Measurements from ENCODE around the gene NACAD.
"Not testable (repeated sequence)": the region's sequence is repeated elsewhere in the genome, so short reads cannot be mapped to it uniquely, and the experiment has no call there.

Gene NACAD

GRCh38 chr7:45117582-45117981 lies 28.8 kb upstream of the NACAD start:
- FAIRE-seq (no peak), DNase-seq (ENCODE audit: low spot score) (no peak)

GRCh38 chr7:45116048-45116447 lies 27.3 kb upstream of the NACAD start:
- no peak for FAIRE-seq
- DNase-seq (ENCODE audit: low spot score), result no peak

- DNase-seq (ENCODE audit: low spot score) (no peak), FAIRE-seq (no peak)
Measured at GRCh38 chr7:45114926-45115325, 26.2 kb upstream of the NACAD start.

GRCh38 chr7:45114257-45114656 lies 25.5 kb upstream of the NACAD start:
- not testable (repeated sequence) for FAIRE-seq; DNase-seq (ENCODE audit: low spot score)

GRCh38 chr7:45112648-45113047 lies 23.9 kb upstream of the NACAD start:
- DNase-seq (ENCODE audit: low spot score) (no peak), FAIRE-seq (no peak)

- FAIRE-seq, result peak; percentile 72
Measured at GRCh38 chr7:45111298-45112223, 22.8 kb upstream of the NACAD start, which contains the start of gene TBRG4. Gene TBRG4 (minus strand): TSS chr7:45111697. CDS start chr7:45109237, 2,460 bp downstream.

GRCh38 chr7:45108863-45109262 lies 20.1 kb upstream of the NACAD start:
- no peak for FAIRE-seq
- no peak for DNase-seq (ENCODE audit: low spot score)

More at GRCh38 chr7:45111298-45112223, 22.8 kb upstream of the NACAD start, which contains the start of gene TBRG4:
- peak; percentile 85 for DNase-seq (ENCODE audit: low spot score)

- DNase-seq (ENCODE audit: low spot score) (no peak), FAIRE-seq (no peak)
Measured at GRCh38 chr7:45107356-45107755, 18.6 kb upstream of the NACAD start.

GRCh38 chr7:45106820-45107219 lies 18.1 kb upstream of the NACAD start:
- FAIRE-seq, result no peak

GRCh38 chr7:45105588-45106188 lies 16.9 kb upstream of the NACAD start:
- DNase-seq (ENCODE audit: low spot score) (no peak), FAIRE-seq (no peak)

More at GRCh38 chr7:45106820-45107219, 18.1 kb upstream of the NACAD start:
- no peak for DNase-seq (ENCODE audit: low spot score)

GRCh38 chr7:45104844-45105587 lies 16.2 kb upstream of the NACAD start:
- DNase-seq (ENCODE audit: low spot score), result no peak
- no peak for FAIRE-seq

GRCh38 chr7:45103958-45104843 lies 15.4 kb upstream of the NACAD start:
- FAIRE-seq (no peak), DNase-seq (ENCODE audit: low spot score) (no peak)

- no peak for FAIRE-seq
- DNase-seq (ENCODE audit: low spot score), result no peak
Measured at GRCh38 chr7:45102785-45103712, 14.3 kb upstream of the NACAD start.

- DNase-seq (ENCODE audit: low spot score) (no peak), FAIRE-seq (no peak)
Measured at GRCh38 chr7:45101748-45102147, 13.0 kb upstream of the NACAD start.

GRCh38 chr7:45100761-45101480 lies 12.2 kb upstream of the NACAD start:
- DNase-seq (ENCODE audit: low spot score), result no peak
- no peak for FAIRE-seq

- no peak for FAIRE-seq
- no peak for DNase-seq (ENCODE audit: low spot score)
Measured at GRCh38 chr7:45099891-45100760, 11.4 kb upstream of the NACAD start.

- DNase-seq (ENCODE audit: low spot score) (no peak), FAIRE-seq (no peak)
Measured at GRCh38 chr7:45098983-45099839, 10.4 kb upstream of the NACAD start.
